NCI-H2081 treated with DMSO at 0.1 percent for 48 hours (cell line): ENCODE results near the gene CAPS2.
"Not testable (repeated sequence)": the region's sequence is repeated elsewhere in the genome, so short reads cannot be mapped to it uniquely, and the experiment has no call there.

ENCODE experiments used
- DNase-seq: peaks from one replicate; lab custom pipeline; 2025; lab: John Stamatoyannopoulos, UW

CAPS2 gene

DNA sequence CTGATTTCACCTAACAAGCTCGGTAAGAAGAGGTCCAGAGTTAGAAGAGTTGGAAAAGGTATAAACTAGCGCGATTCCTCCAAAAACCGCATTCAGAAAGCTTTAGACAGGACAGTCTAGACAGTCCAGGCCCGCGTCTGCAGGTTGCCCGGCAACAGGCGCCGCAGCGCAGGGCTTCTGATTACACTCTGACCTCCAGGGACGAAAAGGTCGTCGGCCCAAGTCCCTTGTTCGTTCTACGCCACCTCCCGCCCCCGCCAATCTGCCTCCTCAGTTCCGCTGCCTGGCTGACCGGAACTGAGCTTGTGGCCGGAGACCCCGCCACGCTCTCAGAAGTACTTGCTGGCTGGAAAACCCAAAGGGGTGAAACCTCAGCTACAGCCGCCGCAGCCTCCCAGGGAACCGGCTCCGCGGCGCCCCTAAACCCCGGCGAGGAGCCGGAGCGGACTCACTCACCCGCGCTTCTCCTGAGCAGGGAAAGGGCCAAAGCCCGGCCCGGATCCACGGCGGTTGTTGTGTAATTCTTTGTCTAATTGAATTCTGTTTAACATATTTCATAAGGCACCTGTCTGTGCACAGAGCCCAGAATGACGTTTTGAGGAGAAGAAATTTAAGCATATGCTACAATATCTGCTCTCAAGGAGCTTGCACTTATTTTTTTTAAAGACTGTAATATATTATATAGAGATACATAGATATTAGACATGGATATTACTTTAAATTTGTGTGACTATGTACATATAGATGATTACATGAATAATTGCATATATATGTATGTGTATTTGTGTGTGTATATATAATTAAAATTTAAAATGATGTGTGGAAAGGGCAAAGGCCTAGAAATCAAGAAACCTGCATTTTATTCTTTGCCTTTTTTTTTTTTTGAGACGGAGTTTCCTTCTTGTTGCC, at the start of gene CAPS2:
TSS of gene CAPS2 (minus strand) at position 407 of the 909 bp plus-strand sequence. CDS start 3,826 bp downstream, outside the sequence.
- DNase-seq = peak; percentile 37

DNA sequence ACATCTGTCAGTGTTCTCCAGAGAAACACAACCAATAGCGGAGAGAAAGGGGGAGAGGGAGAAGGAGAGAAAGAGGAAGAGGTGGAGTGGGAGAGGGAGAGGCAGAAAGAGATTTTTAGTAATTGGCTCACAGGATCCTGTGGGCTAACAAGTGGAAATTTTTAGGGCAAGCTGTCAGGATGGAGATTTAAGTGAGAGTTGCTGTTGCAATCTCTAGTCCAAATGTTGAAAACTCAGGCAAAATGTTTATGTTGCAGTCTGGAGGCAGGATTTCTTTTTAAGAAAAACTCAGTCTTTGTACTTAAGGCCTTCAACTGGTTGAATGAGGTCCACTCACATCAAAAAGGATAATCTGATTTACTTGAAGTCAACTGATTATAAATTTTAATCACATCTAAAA, 48.2 kb upstream of the CAPS2 start:
- no peak for DNase-seq

- no peak for DNase-seq
Measured at GRCh38 chr12:75374971-75375370, 44.8 kb upstream of the CAPS2 start.

DNA sequence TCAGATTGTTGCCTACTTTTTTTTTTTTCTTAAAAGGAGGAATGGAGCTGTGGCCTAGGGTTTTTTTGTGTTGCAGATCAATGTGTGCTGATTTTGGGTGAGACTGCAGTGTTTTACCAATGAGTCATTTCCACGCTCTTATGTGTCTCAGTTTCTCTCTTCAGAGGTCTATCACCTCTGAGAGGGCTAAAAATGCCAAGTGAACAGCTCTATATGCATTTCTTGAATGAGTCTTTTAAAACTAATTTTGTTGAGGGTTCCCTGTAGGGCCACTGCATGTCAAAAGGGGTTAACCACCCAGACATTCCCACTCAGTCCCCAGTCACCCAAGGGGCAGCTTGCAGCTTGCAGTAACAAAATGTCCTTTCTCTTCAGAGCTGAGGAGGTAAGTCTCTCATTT, 36.5 kb upstream of the CAPS2 start:
- DNase-seq = no peak

GRCh38 chr12:75364919-75365318, 34.8 kb upstream of the CAPS2 start:
- DNase-seq = no peak

- no peak for DNase-seq
Measured at GRCh38 chr12:75361408-75361807, 31.3 kb upstream of the CAPS2 start.

DNA sequence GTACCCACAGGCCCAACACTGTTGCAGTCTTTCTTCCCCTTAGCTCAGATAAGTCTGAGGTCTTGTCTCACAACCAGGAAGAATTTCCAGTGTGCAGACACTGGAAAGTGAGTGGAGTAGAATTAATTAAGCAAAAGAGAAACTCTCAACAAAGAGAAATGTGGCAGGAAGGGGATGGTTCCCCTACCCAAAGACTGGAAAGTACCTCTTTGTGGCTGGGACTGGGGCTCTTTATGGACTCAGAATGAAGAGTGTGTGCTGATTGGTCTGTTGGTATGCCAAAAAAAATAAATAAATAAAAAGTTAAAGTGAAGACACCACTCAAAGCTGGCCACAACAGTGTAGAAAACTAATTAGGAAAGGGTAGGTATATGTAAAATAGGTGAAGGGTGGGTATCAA, 30.8 kb upstream of the CAPS2 start:
- DNase-seq = no peak

DNA sequence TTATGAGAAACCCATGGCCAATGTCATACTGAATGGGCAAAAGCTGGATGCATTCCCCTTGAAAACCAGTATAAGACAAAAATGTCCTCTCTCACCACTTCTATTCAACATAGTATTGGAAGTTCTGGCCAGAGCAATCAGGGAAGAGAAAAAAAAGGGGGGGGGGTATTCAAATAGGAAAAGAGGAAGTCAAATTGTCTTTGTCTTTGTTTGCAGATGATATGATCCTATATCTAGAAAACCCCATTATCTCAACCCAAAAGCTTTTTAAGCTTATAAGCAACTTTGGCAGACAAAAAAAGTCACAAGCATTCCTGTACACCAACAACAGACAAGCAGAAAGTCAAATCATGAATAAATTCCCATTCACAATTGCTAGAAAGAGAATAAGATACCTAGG, 23.9 kb upstream of the CAPS2 start:
- DNase-seq = no peak

- DNase-seq = no peak
Measured at GRCh38 chr12:75350413-75350812, 20.3 kb upstream of the CAPS2 start.

DNA sequence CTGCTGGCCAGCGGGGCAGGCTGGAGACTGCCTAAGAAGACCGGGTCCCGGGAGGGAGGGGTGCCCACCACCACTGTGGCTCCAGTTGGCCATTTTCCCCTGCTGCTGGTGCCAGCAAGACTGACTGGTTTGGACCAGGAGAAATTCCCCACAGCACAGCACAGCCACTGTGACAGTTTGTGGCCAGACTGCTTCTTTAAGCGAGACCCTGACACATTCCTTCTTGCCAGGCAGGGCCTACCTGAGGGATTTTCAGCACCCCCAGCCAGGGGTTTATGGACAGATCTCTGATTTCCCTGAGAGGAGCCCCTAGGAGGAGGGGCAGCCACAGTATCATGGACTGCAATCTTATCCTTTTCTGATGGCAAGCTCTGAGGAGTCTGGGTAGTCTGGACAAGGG, 19.8 kb upstream of the CAPS2 start:
- no peak for DNase-seq

GRCh38 chr12:75346215-75346614, 16.1 kb upstream of the CAPS2 start:
- not testable (repeated sequence) for DNase-seq

GRCh38 chr12:75345531-75345930, 15.4 kb upstream of the CAPS2 start:
- DNase-seq = no peak

DNA sequence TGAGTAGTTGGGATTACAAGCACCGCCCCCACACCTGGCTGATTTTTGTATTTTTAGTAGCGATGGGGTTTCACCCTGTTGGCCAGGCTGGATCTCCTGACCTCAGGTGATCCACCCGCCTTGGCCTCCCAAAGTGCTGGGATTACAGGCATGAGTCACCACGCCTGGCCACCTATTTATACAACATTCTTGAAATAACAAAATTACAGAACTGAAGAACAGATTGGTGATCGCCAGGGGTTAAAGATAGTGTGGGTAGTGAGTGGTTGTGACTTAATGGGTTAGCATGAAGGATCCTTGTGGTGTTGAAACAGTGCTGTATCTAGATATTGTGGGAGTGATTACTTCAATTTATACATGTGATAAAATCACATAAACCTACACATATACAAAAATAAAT, 11.7 kb upstream of the CAPS2 start:
- DNase-seq = no peak

GRCh38 chr12:75337905-75338304, 7.8 kb upstream of the CAPS2 start:
- DNase-seq = no peak

DNA sequence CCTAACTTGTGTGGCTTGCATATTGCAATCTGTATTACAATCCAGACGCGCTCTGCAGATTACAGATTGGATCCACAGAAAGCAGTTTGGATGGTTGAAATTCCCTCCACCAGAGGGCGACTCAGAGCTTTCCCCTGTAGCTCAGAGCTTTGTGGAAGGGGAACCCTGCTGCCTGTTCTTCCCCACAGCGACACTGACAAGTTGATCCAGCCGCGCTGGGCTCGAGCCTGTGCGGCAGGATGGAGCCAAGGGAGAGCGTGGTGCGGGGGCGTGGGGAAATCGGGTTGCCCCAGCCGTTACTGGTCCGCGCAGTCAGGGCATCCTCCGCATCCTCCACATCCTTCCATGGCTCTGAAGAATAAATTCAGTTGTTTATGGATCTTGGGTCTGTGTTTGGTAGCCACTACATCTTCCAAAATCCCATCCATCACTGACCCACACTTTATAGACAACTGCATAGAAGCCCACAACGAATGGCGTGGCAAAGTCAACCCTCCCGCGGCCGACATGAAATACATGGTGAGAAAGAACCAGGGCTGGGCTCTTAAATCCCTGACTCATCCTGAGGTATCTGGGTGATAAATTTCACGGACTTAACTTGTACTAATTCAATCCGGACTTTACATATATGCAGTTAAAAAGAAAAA, 4.4 kb upstream of the CAPS2 start, which contains the start of gene GLIPR1L1:
TSS of gene GLIPR1L1 (plus strand) at position 287 of the 647 bp plus-strand sequence. CDS start at position 346, 59 bp downstream.
- no peak for DNase-seq

GRCh38 chr12:75327642-75328041, 2.5 kb downstream of the CAPS2 start:
- DNase-seq = no peak

- DNase-seq = no peak
Measured at GRCh38 chr12:75323663-75324062, 6.5 kb downstream of the CAPS2 start.

GRCh38 chr12:75322464-75322863, 7.7 kb downstream of the CAPS2 start:
- DNase-seq = no peak

- no peak for DNase-seq
Measured at GRCh38 chr12:75317784-75318183, 12.3 kb downstream of the CAPS2 start.

DNA sequence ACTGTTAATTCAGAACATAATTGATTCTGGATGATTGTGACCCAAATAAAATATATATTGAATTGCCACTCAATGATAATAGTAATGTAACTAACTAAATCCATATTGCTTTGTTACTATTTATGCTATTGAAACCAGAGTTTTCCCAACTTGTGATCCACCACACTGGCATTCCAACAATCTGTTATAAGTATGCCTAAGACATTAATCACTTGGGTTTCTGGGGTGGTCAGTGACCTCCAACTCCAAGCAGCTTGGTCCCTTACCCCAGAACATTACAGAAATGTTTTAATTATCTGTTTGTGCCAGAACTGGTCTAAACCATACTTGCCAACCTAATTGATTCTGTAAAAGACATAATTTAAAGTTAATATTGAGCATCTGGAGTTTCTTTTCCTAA, 14.6 kb downstream of the CAPS2 start:
- DNase-seq = no peak

DNA sequence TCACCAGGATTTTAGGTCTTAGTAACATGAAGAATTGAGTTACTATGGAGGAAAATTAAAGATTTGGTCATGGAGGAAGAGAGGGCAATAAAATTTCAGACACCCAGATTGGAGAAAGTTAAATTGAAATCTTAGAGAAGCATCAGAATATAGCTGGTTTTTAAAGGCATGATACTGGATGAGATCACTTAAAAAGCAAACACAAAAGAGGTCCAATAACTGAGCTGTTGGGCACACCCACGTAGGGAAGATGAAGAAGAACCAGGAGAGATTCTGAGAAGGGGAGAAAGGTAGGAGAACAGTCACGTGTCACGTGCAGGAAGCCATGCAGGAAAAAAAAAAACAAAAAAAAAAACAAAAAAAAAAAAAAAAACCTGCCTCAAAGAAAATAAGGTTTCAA, 18.8 kb downstream of the CAPS2 start:
- DNase-seq = no peak

DNA sequence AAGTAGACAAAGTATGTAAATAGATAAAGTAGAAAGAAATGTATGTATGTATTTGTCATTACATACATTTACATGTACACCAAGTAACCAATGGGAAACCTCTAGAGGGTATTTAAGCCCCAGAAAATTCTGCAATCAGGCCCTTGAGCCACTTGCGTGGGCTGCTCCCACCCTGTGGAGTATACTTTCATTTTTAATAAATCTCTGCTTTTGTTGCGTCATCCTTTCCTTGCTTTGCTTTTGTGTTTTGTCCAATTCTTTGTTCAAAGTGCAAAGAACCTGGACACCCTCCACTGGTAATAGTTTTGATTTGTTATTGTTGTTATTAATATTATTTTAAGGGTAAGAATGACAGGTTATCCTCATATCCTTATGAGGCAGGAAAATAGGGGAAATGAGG, 21.8 kb downstream of the CAPS2 start:
- no peak for DNase-seq
